GM23338 (cell line): ENCODE data around the gene NAALADL2.

Experiments
- CREB1 ChIP-seq: fragments of 250-450 bp; sonication (Bioruptor Pico); IDR thresholded peaks from 2 replicates; pipeline ENCODE4 v1.5.0; 2020; ENCODE audit warnings: low read depth, mild to moderate bottlenecking, moderate library complexity
- EZH2 ChIP-seq: fragments of 200-600 bp; sonication (generic); IDR thresholded peaks from one replicate; pipeline ENCODE4 v1.8.0; 2017; ENCODE audit warnings: antibody characterized with exemption, mild to moderate bottlenecking, low read depth; ENCODE audit not compliant: unreplicated experiment
- EZH2phosphoT487 ChIP-seq: fragments of 200-600 bp; sonication (generic); IDR thresholded peaks from one replicate; pipeline ENCODE4 v1.8.1; 2018; ENCODE audit warnings: antibody characterized with exemption; ENCODE audit not compliant: unreplicated experiment
- JUNB ChIP-seq: IDR thresholded peaks from one replicate; pipeline ENCODE4 v1.6.1; 2016; ENCODE audit warnings: antibody characterized with exemption; ENCODE audit not compliant: unreplicated experiment
- NANOG ChIP-seq: IDR thresholded peaks from 2 replicates; pipeline ENCODE4 v1.6.1; 2016; ENCODE audit warnings: antibody characterized with exemption, borderline replicate concordance
- POLR2AphosphoS5 ChIP-seq: IDR thresholded peaks from 2 replicates; pipeline ENCODE4 v1.6.1; 2016; ENCODE audit warnings: antibody characterized with exemption, low read depth
- REST ChIP-seq: IDR thresholded peaks from one replicate; pipeline ENCODE4 v1.6.1; 2018; ENCODE audit warnings: antibody characterized with exemption; ENCODE audit not compliant: unreplicated experiment
- STAT1 ChIP-seq: IDR thresholded peaks from one replicate; pipeline ENCODE4 v1.6.1; 2016; ENCODE audit warnings: antibody characterized with exemption; ENCODE audit not compliant: unreplicated experiment
- ZNF114 ChIP-seq: fragments of 250-450 bp; sonication (Bioruptor Pico); IDR thresholded peaks from 2 replicates; pipeline ENCODE4 v1.5.0; 2020; ENCODE audit warnings: mild to moderate bottlenecking, moderate library complexity
- ZNF331 ChIP-seq: fragments of 250-450 bp; sonication (Bioruptor Pico); IDR thresholded peaks from 2 replicates; pipeline ENCODE4 v1.5.0; 2020; ENCODE audit warnings: low read depth, mild to moderate bottlenecking, moderate library complexity
- TF ChIP-seq, protein P1 (sequence below), 2 experiments: fragments of 200-600 bp in 1 of 2; sonication (generic) in 1 of 2; conservative IDR thresholded peaks; 2 replicates each; pipeline versions ENCODE4 v1.5.1 to v1.6.1; 2016 to 2017; ENCODE audit warnings: antibody characterized with exemption in 2 of 2, low read depth in 2 of 2, mild to moderate bottlenecking in 2 of 2, moderate library complexity in 1 of 2

DNA sequence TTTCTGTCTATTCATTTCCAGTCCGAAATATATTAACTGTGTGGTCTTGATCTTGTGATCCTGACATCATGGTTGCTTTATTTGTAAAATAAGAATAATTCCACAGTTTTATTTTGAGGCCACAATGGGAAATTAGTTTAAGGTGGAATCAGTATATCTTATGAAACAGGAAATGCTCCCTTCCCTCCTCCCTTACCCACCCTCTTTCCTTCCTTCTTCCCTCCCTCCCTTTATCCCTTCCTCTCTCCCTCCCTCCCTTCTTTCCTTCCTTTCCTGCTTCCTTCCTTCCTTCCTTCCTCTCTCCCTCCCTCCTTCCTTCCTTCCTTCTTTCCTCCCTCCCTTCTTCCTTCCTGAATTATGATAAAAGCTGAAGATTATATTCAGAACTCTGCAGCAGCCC, 452.3 kb downstream of the NAALADL2 start:
- TF ChIP-seq POLR2AphosphoS5 (no peak), REST (no peak), CREB1 (CRISPR knock-in tag) (no peak), EZH2phosphoT487 (no peak), EZH2 (no peak), STAT1 (no peak), NANOG (no peak), ZNF331 (no peak), JUNB (no peak), ZNF114 (CRISPR knock-in tag) (no peak)
- TF ChIP-seq, protein P1, sequence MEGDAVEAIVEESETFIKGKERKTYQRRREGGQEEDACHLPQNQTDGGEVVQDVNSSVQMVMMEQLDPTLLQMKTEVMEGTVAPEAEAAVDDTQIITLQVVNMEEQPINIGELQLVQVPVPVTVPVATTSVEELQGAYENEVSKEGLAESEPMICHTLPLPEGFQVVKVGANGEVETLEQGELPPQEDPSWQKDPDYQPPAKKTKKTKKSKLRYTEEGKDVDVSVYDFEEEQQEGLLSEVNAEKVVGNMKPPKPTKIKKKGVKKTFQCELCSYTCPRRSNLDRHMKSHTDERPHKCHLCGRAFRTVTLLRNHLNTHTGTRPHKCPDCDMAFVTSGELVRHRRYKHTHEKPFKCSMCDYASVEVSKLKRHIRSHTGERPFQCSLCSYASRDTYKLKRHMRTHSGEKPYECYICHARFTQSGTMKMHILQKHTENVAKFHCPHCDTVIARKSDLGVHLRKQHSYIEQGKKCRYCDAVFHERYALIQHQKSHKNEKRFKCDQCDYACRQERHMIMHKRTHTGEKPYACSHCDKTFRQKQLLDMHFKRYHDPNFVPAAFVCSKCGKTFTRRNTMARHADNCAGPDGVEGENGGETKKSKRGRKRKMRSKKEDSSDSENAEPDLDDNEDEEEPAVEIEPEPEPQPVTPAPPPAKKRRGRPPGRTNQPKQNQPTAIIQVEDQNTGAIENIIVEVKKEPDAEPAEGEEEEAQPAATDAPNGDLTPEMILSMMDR (conservative IDR thresholded peaks at IDR 0.05; ENCODE audit: low read depth in 2 of 2), result no peak
